Measurements from ENCODE around the gene ZNF672. TPM values are rescaled to one million over a fixed set of nuclear protein-coding genes. Genes with fewer than 3 reads are reported as not detected.

Gene ZNF672
- total and polyA plus RNA-seq, 4 donors, result 6.4 to 28.0 (median 20.1) TPM

DNA sequence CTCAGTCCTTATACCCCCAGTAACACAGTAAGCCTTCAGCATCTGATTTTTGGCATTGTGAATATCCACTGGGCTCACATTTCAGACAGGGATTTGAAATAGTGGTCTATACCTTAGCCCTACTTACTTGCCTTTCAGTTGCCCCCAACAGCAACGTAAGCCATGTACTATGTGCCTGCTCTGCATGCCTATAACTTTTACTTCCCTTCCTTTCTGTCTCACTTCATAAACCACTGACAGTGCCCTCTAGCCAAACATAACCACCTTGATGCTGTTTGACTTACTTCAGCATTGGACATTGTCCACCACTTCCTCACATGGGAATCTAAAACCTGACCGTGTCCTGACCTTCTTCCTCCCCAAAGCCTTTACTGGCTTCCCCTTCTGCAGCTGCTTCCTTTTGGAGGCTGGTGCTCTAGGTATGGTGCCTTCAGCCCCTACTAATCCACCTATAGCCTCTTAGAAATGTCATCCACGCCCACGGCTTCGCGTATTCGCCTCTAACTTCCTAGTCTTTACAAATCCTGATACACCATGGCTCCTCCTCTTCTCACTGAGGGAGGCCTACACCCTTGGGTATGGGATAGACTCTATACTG, 3.6 kb upstream of the ZNF672 start:
- no peak overlapping the region for H3K9ac ChIP-seq (ENCODE audit: low read depth in 1 of 2, low read length in 2 of 2)
- H3K27ac ChIP-seq (ENCODE audit: low read depth in 1 of 2, low read length in 2 of 2), result no peak overlapping the region
- no peak overlapping the region for H3K4me3 ChIP-seq (ENCODE audit: low read depth in 1 of 3, low read length in 3 of 3)
- TF ChIP-seq CTCF (IDR thresholded peaks at IDR 0.05; ENCODE audit: low read depth, low read length, missing input control) (no peak), RAD21 (IDR thresholded peaks at IDR 0.05) (no peak), FOXA2 (IDR thresholded peaks at IDR 0.05) (no peak), TAF1 (conservative IDR thresholded peaks at IDR 0.05) (no peak), RXRA (IDR thresholded peaks at IDR 0.05) (no peak), SP1 (IDR thresholded peaks at IDR 0.05) (no peak), HNF4G (IDR thresholded peaks at IDR 0.05) (no peak)
- TF ChIP-seq, protein P1, sequence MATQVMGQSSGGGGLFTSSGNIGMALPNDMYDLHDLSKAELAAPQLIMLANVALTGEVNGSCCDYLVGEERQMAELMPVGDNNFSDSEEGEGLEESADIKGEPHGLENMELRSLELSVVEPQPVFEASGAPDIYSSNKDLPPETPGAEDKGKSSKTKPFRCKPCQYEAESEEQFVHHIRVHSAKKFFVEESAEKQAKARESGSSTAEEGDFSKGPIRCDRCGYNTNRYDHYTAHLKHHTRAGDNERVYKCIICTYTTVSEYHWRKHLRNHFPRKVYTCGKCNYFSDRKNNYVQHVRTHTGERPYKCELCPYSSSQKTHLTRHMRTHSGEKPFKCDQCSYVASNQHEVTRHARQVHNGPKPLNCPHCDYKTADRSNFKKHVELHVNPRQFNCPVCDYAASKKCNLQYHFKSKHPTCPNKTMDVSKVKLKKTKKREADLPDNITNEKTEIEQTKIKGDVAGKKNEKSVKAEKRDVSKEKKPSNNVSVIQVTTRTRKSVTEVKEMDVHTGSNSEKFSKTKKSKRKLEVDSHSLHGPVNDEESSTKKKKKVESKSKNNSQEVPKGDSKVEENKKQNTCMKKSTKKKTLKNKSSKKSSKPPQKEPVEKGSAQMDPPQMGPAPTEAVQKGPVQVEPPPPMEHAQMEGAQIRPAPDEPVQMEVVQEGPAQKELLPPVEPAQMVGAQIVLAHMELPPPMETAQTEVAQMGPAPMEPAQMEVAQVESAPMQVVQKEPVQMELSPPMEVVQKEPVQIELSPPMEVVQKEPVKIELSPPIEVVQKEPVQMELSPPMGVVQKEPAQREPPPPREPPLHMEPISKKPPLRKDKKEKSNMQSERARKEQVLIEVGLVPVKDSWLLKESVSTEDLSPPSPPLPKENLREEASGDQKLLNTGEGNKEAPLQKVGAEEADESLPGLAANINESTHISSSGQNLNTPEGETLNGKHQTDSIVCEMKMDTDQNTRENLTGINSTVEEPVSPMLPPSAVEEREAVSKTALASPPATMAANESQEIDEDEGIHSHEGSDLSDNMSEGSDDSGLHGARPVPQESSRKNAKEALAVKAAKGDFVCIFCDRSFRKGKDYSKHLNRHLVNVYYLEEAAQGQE (IDR thresholded peaks at IDR 0.05), result no peak
- TF ChIP-seq, protein P2, sequence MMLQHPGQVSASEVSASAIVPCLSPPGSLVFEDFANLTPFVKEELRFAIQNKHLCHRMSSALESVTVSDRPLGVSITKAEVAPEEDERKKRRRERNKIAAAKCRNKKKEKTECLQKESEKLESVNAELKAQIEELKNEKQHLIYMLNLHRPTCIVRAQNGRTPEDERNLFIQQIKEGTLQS (IDR thresholded peaks at IDR 0.05), result no peak
- WGBS, result 72% methylated on average over 7 of the region's 7 CpGs
- H3K27me3 ChIP-seq (ENCODE audit: control insufficient read depth in 4 of 4, insufficient read depth in 4 of 4, low read length in 3 of 4), result no peaks in the 10 kb centered on the region
- H3K9me3 ChIP-seq (ENCODE audit: control insufficient read depth in 4 of 4, low read length in 3 of 4), result no peaks in the 10 kb centered on the region
- H3K36me3 ChIP-seq (ENCODE audit: control insufficient read depth in 4 of 4, insufficient read depth in 3 of 4, low read depth in 1 of 4, low read length in 3 of 4), result no peaks in the 10 kb centered on the region
- DNase-seq (ENCODE audit: low spot score), result no peak
- peaks cover 3 to 15% (median 11%) of the 10 kb centered on the region in 4 donors for H3K4me1 ChIP-seq (ENCODE audit: control insufficient read depth in 4 of 4, insufficient read depth in 4 of 4, low read length in 3 of 4)

DNA sequence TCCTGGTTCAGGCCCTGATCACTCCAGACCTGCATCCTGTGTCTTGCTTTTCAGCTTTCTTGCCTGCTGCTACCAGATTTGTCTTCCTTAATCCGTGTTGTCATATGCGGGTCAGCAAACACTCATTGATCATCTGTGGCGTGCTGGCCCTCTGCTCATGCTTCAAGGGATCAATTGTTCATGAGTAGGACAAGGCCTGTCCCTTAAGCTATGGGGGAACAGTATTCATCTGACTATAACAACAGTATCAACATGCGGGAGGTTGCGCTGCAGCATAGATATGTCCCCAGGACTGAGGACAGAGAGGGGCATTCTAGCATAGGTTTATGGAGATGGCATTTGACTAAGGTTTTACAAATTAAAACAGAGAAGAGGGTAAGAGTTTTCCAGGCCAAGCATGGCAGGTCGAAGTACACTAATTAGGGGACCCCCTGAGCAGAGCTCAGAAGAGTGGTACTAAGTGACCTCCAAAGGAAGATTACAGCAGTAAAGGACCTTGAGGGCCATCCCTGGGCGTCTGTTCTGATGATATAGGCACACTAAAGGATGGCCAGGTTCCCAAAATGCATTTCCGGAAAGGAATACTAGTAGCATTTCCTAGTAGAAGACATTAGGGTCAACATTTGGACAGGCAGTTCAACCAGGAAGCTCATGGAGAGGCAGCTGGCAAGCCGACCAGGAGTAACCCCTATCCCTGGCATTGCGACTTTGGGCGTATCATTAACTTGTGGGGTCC, 811 bp upstream of the ZNF672 start:
- TF ChIP-seq FOXA1 (IDR thresholded peaks at IDR 0.05) (no peak), MAX (IDR thresholded peaks at IDR 0.05) (no peak), TAF1 (conservative IDR thresholded peaks at IDR 0.05) (no peak), YY1 (IDR thresholded peaks at IDR 0.05) (no peak), NR2F2 (IDR thresholded peaks at IDR 0.05) (no peak), RXRA (IDR thresholded peaks at IDR 0.05) (peak in 1 of 2 donors; percentile 2), RAD21 (IDR thresholded peaks at IDR 0.05) (no peak), GABPA (IDR thresholded peaks at IDR 0.05 in 1 of 2, conservative IDR thresholded peaks at IDR 0.05 in 1 of 2) (no peak), HNF4A (conservative IDR thresholded peaks at IDR 0.05) (no peak)
- Histone ChIP-seq H3K27ac (ENCODE audit: low read depth in 1 of 2, low read length in 2 of 2) (peak overlapping the region; percentile 99 to 100), H3K4me3 (ENCODE audit: low read depth in 1 of 3, low read length in 3 of 3) (peak overlapping the region; percentile 56 to 96 (median 78)), H3K9me3 (ENCODE audit: control insufficient read depth in 4 of 4, low read length in 3 of 4) (no peaks in the 10 kb centered on the region), H3K36me3 (ENCODE audit: control insufficient read depth in 4 of 4, insufficient read depth in 3 of 4, low read depth in 1 of 4, low read length in 3 of 4) (no peaks in the 10 kb centered on the region), H3K4me1 (ENCODE audit: control insufficient read depth in 4 of 4, insufficient read depth in 4 of 4, low read length in 3 of 4) (peaks cover 7 to 19% (median 15%) of the 10 kb centered on the region in 4 donors), H3K9ac (ENCODE audit: low read depth in 1 of 2, low read length in 2 of 2) (peak overlapping the region; percentile 22 to 82), H3K27me3 (ENCODE audit: control insufficient read depth in 4 of 4, insufficient read depth in 4 of 4, low read length in 3 of 4) (no peaks in the 10 kb centered on the region)
- no peak for DNase-seq (ENCODE audit: low spot score)
- 50% methylated on average over 11 of the region's 11 CpGs for WGBS

Measured in liver (tissue), 9 donors.